HG03354 (cell line): ENCODE data around the gene CHRNA3.
"Not testable (repeated sequence)": the region's sequence is repeated elsewhere in the genome, so short reads cannot be mapped to it uniquely, and the experiment has no call there.

Source experiments
- ATAC-seq: cut with Tn5 transposase; IDR thresholded peaks from one replicate; pipeline ENCODE4 v1.9.1; 2021; ENCODE audit warnings: mild to moderate bottlenecking; ENCODE audit not compliant: unreplicated experiment, poor library complexity, severe bottlenecking

The CHRNA3 gene

DNA sequence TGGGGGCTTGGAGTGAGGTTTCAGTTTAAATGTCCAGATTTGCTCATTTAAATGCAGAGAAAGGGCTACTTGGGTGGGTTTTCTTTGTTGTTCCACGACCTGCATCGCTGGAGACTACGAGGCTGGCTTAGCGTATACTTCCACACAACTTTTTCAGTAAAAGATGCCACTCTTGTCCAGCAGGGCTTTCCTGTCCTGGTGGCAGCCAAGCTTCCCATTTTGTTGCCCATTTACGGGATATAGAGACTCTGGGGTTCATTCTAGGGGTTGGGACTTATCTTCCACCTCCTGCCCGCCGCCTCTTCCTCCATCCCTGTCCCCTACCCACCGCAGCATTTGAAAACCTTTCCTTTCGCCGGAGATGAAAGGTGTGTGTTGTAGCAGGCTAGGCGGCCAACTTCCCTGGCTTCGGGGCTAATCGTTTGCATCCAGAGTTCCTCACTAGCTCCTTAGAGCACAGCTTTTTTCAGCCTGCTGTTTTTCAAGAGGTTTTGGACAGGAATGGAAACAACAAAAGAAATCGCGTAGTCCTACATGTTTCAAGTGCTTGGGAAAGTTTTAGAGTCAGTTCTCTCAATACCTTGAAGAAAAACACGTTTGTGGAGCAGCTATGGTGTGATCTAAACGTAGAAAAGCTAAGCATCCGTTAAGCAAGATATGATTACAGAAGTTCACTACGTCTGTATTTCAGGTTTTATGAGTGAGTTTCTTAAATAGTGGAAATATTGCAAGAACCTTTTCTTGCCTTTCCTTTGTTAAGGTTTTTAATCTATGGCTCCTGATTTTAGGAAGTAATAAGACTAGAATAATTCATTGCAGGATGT, 54.6 kb downstream of the CHRNA3 start:
- peak; percentile 37 for ATAC-seq

- ATAC-seq = peak; percentile 73
These were observed 55.5 kb downstream of the CHRNA3 start, which contains the start of gene CHRNA5 for GRCh38 chr15:78565097-78565950. Gene CHRNA5, plus strand, starts transcription at chr15:78565520. Its CDS starts 200 bp downstream, at chr15:78565720.

DNA sequence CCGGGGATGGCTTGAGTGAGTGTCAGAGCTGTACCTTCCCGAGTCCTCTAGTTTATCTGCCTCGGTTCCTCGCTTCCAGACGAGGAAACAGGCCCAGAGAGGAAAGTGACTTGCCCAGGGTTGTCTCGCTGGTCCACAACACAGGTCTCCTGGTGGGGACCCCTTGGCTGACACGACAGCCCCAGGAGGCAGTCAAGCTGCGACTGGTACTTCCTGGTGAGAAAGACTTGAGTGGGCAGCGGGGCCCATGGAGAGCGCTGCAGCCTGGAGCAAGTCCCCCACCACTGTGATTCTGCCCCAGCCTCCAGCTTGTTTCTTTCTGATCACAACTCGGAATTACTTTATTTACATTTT, 56.1 kb downstream of the CHRNA3 start:
- peak; percentile 12 for ATAC-seq

GRCh38 chr15:78563092-78563491, 57.7 kb downstream of the CHRNA3 start:
- ATAC-seq = no peak

DNA sequence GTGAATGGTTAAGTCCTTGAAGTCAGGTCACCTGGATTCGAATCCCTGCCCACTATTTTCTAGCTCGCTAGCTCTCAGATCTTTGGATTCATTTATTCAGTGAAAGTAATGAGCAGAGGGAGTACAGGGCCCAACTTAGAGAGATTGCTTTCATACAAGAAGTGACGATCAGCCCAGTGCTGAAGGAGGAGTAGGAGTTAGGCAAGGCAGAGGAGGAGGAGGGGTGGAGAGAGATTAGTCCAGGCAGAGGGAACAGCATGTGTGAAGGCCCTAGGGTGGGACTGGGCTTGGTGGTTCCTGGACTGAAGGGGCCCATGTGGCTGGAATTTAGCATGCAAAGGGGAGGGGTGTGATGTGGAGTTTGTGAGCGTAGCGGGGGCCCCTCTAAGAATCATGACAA, 59.3 kb downstream of the CHRNA3 start:
- ATAC-seq = no peak

DNA sequence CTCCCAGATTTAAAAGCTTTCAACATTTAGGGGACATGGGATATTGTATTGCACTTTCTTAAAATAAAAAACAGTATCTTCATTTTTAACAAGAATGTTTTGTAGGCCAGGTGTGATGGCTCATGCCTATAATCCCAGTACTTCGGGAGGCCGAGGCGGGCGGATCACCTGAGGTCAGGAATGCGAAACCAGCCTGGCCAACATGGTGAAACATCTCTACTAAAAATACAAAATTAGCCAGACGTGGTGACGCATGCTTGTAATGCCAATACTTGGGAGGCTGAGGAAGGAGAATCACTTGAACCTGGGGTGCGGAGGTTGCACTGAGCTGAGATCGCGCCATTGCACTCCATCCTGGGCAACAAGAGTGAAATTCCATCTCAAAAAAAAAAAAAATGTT, 60.6 kb downstream of the CHRNA3 start:
- not testable (repeated sequence) for ATAC-seq

- ATAC-seq = no peak
These were observed 68.2 kb downstream of the CHRNA3 start for GRCh38 chr15:78552597-78552996.

DNA sequence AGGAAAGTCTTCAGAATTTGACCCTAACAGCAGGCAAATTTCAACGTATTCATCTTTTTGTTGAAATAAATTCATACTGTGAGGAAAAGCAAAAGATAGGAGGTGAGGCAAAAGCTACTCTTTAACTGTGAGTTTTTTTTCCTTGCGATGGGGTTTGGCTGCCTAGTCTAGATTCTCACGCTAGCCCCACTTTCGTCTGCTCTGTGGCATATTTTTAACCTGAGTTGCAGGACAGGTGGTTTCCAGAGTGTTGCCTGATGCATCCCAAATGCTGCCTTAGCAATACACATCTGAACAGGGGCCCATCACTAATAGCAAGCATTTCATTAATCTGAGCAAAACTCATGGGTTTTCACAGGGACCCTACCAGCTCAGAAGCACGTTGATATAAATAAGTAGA, 68.9 kb downstream of the CHRNA3 start:
- no peak for ATAC-seq

GRCh38 chr15:78550815-78551214, 70.0 kb downstream of the CHRNA3 start:
- no peak for ATAC-seq

- ATAC-seq = no peak
These were observed 70.6 kb downstream of the CHRNA3 start for GRCh38 chr15:78550194-78550593.
